K562 (cell line): ENCODE measurements around the gene TCEANC. TPM values are rescaled to one million over a fixed set of nuclear protein-coding genes. Genes with fewer than 3 reads are reported as not detected.

Experiments used
- ATAC-seq: fragments of 200-7000 bp; cut with Tn5 transposase; 3 replicates; pipeline ENCODE4 v1.9.1; 2020; ENCODE audit warnings: moderate library complexity
- BruUV-seq: library from RNA; stranded (reverse); fragments of 400-500 nt; replicated peaks from 2 replicates; lab custom pipeline; 2021; lab: Mats Ljungman, UMichigan
- CTCF ChIA-PET: fragments of 300-600 bp; formaldehyde crosslinking; extraction: SDS; loops from one replicate; lab custom pipeline; 2021; ENCODE audit warnings: low intra/inter-chr PET ratio; lab: Yijun Ruan, JAX
- POLR2A ChIA-PET: fragments of 300-600, 350-650 bp; sonication (Branson Sonifier 250); formaldehyde crosslinking; extraction: SDS; loops from one replicate; lab custom pipeline; 2021; ENCODE audit warnings: antibody characterized with exemption, inconsistent platforms; lab: Yijun Ruan, JAX
- DNase-seq, 4 experiments: peaks; one replicate each; pipeline versions ENCODE4 v3.0.0 to v3.0.0-alpha.2; 2011 to 2018; ENCODE audit warnings: low spot score in 3 of 4, mixed read lengths in 3 of 4; ENCODE audit errors: extremely low read depth in 1 of 4
- FAIRE-seq: peaks from 2 replicates; lab custom pipeline; 2011; peaks lifted over from hg19 to GRCh38; lab: Jason Lieb, UNC
- H2AFZ ChIP-seq: 2 replicates; pipeline ENCODE4 v1.6.0; 2011; ENCODE audit warnings: low read depth, low read length, control low read depth, inconsistent platforms
- H3K27ac ChIP-seq: fragments of 200-600 bp; 3 replicates; pipeline ENCODE4 v1.8.0; 2011; ENCODE audit warnings: low read depth, mild to moderate bottlenecking, control low read depth, inconsistent platforms, low read length, moderate library complexity, mixed read lengths; ENCODE audit errors: extremely low read depth
- H3K27me3 ChIP-seq, 2 experiments: fragments of 300-600 bp in 1 of 2; 2 replicates in 1 of 2; 3 replicates in 1 of 2; pipeline versions ENCODE4 v1.6.0 to v1.8.0; 2011; ENCODE audit warnings: inconsistent platforms in 2 of 2, low read length in 2 of 2, mild to moderate bottlenecking in 1 of 2, mixed read lengths in 1 of 2, moderate library complexity in 1 of 2; ENCODE audit not compliant: control insufficient read depth in 2 of 2, insufficient read depth in 2 of 2
- H3K36me3 ChIP-seq: fragments of 300-600 bp; 3 replicates; pipeline ENCODE4 v1.8.0; 2011; ENCODE audit warnings: mild to moderate bottlenecking, low read length, inconsistent platforms; ENCODE audit not compliant: control insufficient read depth, insufficient read depth
- H3K4me1 ChIP-seq, 2 experiments: fragments of 200-600 bp in 1 of 2; replicated peaks in 1 of 2; 2 replicates in 1 of 2; 3 replicates in 1 of 2; pipeline versions ENCODE4 v1.5.1 to v1.8.0; 2011; ENCODE audit warnings: inconsistent platforms in 2 of 2, low read length in 2 of 2, mild to moderate bottlenecking in 1 of 2, mixed read lengths in 1 of 2, moderate library complexity in 1 of 2; ENCODE audit not compliant: control insufficient read depth in 2 of 2, insufficient read depth in 2 of 2
- H3K4me2 ChIP-seq: 2 replicates; pipeline ENCODE4 v1.6.1; 2011; ENCODE audit warnings: low read length, control low read depth, inconsistent platforms, mixed read lengths; ENCODE audit not compliant: insufficient read depth
- H3K4me3 ChIP-seq: fragments of 200-600 bp; sonication (generic), shearing (Covaris generic); 2 replicates; pipeline ENCODE4 v1.5.1; 2016; ENCODE audit warnings: control low read depth, inconsistent platforms
- H3K79me2 ChIP-seq: fragments of 200-600 bp; 3 replicates; pipeline ENCODE4 v1.8.0; 2011; ENCODE audit warnings: low read length, inconsistent platforms; ENCODE audit not compliant: control insufficient read depth, insufficient read depth
- H3K9ac ChIP-seq, 2 experiments: 2 replicates each; pipeline versions ENCODE4 v1.6.0 to v1.6.1; 2011; ENCODE audit warnings: low read depth in 2 of 2, low read length in 2 of 2, control low read depth in 1 of 2, inconsistent platforms in 1 of 2, mild to moderate bottlenecking in 1 of 2, mixed read lengths in 1 of 2; ENCODE audit not compliant: insufficient read depth in 1 of 2
- H3K9me1 ChIP-seq: one replicate; pipeline ENCODE4 v1.6.0; 2011; ENCODE audit warnings: inconsistent platforms, mild to moderate bottlenecking, low read length, moderate library complexity; ENCODE audit not compliant: control insufficient read depth, insufficient read depth
- H3K9me3 ChIP-seq: replicated peaks from 2 replicates; pipeline ENCODE4 v1.5.1; 2011; ENCODE audit warnings: low read depth, low read length, inconsistent platforms; ENCODE audit not compliant: control insufficient read depth, insufficient read depth
- H4K20me1 ChIP-seq: replicated peaks from 2 replicates; pipeline ENCODE4 v1.6.1; 2011; ENCODE audit warnings: low read length, inconsistent platforms, mixed read lengths; ENCODE audit not compliant: control insufficient read depth, insufficient read depth
- ARHGAP35 ChIP-seq: fragments of 450-650 bp; IDR thresholded peaks from 2 replicates; pipeline ENCODE4 v1.6.1; 2018; ENCODE audit not compliant: partially characterized antibody
- CEBPB ChIP-seq: fragments of 450-650 bp; IDR thresholded peaks from 2 replicates; pipeline ENCODE4 v1.6.1; 2016; ENCODE audit warnings: missing genetic modification characterization, missing compliant biosample characterization
- DDX20 ChIP-seq: fragments of 450-650 bp; IDR thresholded peaks from 2 replicates; pipeline ENCODE4 v1.6.1; 2016; ENCODE audit warnings: missing genetic modification characterization, low read depth, mild to moderate bottlenecking, missing compliant biosample characterization, moderate library complexity
- DIDO1 ChIP-seq: fragments of 450-650 bp; IDR thresholded peaks from 2 replicates; pipeline ENCODE4 v1.6.1; 2016; ENCODE audit warnings: low read depth, missing biosample characterization, missing genetic modification characterization
- HIVEP1 ChIP-seq: fragments of 250-450 bp; sonication (Bioruptor Pico); IDR thresholded peaks from 2 replicates; pipeline ENCODE4 v1.4.0; 2020; ENCODE audit warnings: mild to moderate bottlenecking
- HNRNPLL ChIP-seq: fragments of 200-400 bp; formaldehyde crosslinking; IDR thresholded peaks from 2 replicates; pipeline ENCODE4 v1.6.1; 2017; ENCODE audit warnings: low read length, low read depth, mild to moderate bottlenecking; ENCODE audit not compliant: poor library complexity, severe bottlenecking
- HOXB6 ChIP-seq: fragments of 250-450 bp; sonication (Bioruptor Pico); IDR thresholded peaks from 2 replicates; pipeline ENCODE4 v1.5.1; 2022; ENCODE audit warnings: mild to moderate bottlenecking, borderline replicate concordance
- LARP7 ChIP-seq: fragments of 450-650 bp; IDR thresholded peaks from 2 replicates; pipeline ENCODE4 v1.6.1; 2016
- MEF2A ChIP-seq: IDR thresholded peaks from 2 replicates; pipeline ENCODE4 v1.6.1; 2011; ENCODE audit warnings: low read depth, mild to moderate bottlenecking, low read length, moderate library complexity; ENCODE audit not compliant: control insufficient read depth
- MYC ChIP-seq, 2 experiments: fragments of 250-450 bp in 1 of 2; sonication (Bioruptor Pico) in 1 of 2; IDR thresholded peaks; 2 replicates each; pipeline versions ENCODE4 v1.5.1 to v1.6.1; 2012 to 2021; ENCODE audit warnings: low read depth in 2 of 2, borderline replicate concordance in 1 of 2, improper control_type of control experiment in 1 of 2, low read length in 1 of 2, mild to moderate bottlenecking in 1 of 2, moderate library complexity in 1 of 2
- NUFIP1 ChIP-seq: fragments of 450-650 bp; IDR thresholded peaks from 2 replicates; pipeline ENCODE4 v1.6.1; 2018; ENCODE audit not compliant: partially characterized antibody
- SIRT6 ChIP-seq: IDR thresholded peaks from one replicate; pipeline ENCODE4 v1.6.1; 2012; ENCODE audit warnings: low read depth, mild to moderate bottlenecking, control low read depth, inconsistent platforms, low read length, moderate library complexity
- TAF15 ChIP-seq: fragments of 200-400 bp; formaldehyde crosslinking; IDR thresholded peaks from 2 replicates; pipeline ENCODE4 v1.6.1; 2017; ENCODE audit warnings: mild to moderate bottlenecking, low read depth, low read length, moderate library complexity
- TGIF2 ChIP-seq: sonication (generic); formaldehyde crosslinking; IDR thresholded peaks from 2 replicates; pipeline ENCODE4 v1.8.1; 2022; ENCODE audit warnings: mild to moderate bottlenecking, missing genetic modification reagents, moderate library complexity
- THRB ChIP-seq: fragments of 450-650 bp; formaldehyde crosslinking; conservative IDR thresholded peaks from 2 replicates; pipeline ENCODE4 v1.4.0; 2022; ENCODE audit warnings: mild to moderate bottlenecking, missing genetic modification characterization
- ZBTB7A ChIP-seq: IDR thresholded peaks from 2 replicates; pipeline ENCODE4 v1.6.1; 2011; ENCODE audit warnings: low read depth, mild to moderate bottlenecking, low read length, moderate library complexity, borderline replicate concordance; ENCODE audit not compliant: control insufficient read depth
- ZNF12 ChIP-seq: sonication (generic); formaldehyde crosslinking; IDR thresholded peaks from 2 replicates; pipeline ENCODE4 v1.4.0; 2020; ENCODE audit warnings: mild to moderate bottlenecking, missing genetic modification reagents
- ZNF175 ChIP-seq: fragments of 200-800 bp; sonication (Bioruptor generic); IDR thresholded peaks from 2 replicates; pipeline ENCODE4 v1.6.1; 2016; ENCODE audit warnings: low read depth, mild to moderate bottlenecking, missing genetic modification characterization, missing compliant biosample characterization
- ZNF347 ChIP-seq: fragments of 450-650 bp; formaldehyde crosslinking; IDR thresholded peaks from 2 replicates; pipeline ENCODE4 v1.4.0; 2020; ENCODE audit warnings: low read depth, mild to moderate bottlenecking, moderate library complexity
- ZNF586 ChIP-seq: fragments of 450-650 bp; formaldehyde crosslinking; conservative IDR thresholded peaks from 2 replicates; pipeline ENCODE4 v1.4.0; 2020; ENCODE audit warnings: mild to moderate bottlenecking, moderate library complexity
- WGBS: fragments of 100-300 bp; shearing (Covaris generic); methylation state at CpG from one replicate; pipeline ENCODE4 v1.1.6; 2016; ENCODE audit warnings: low coverage, mixed read lengths; ENCODE audit not compliant: insufficient coverage; ENCODE audit errors: missing lambda C conversion rate; 5-methylcytosine and 5-hydroxymethylcytosine counted together
- in situ Hi-C: fragments of 300-500 bp; cut with MboI; formaldehyde crosslinking; loops from 4 replicates; pipeline ENCODE4 v1.15.0; 2018; ENCODE audit warnings: inconsistent platforms, mixed read lengths
- intact Hi-C: fragments of 100-400 bp; cut with micrococcal nuclease; formaldehyde crosslinking; loops from 2 replicates; pipeline ENCODE4 v1.14.2; 2022
- polyA plus RNA-seq, 8 experiments: library from polyadenylated mRNA; depleted of rRNA in 4 of 8; stranded (reverse) in 5 of 8; unstranded in 3 of 8; fragments of >200 nt; fragmentation: Nextera tagmentation in 2 of 8; fragmentation: Illumina TruSeq in 1 of 8; extraction: Ambion mirVana in 2 of 8; extraction: Trizol in 1 of 8; gene quantifications; 2 replicates each; pipeline versions ENCODE4 v1.2.1 to v1.2.3, GENCODE V29; 2011 to 2014; ENCODE audit warnings: inconsistent platforms in 1 of 8, missing spikeins in 1 of 8
- total RNA-seq, 7 experiments: library from RNA; depleted of rRNA in 6 of 7; stranded (reverse); fragments of >200 nt in 6 of 7; fragmentation: Illumina TruSeq in 2 of 7; extraction: Trizol in 2 of 7; gene quantifications; 2 replicates each; pipeline versions ENCODE4 v1.2.1 to v1.2.3, GENCODE V29; 2011 to 2021; ENCODE audit warnings: low replicate concordance in 1 of 7

Gene TCEANC
- total and polyA plus RNA-seq, 9 of the 15 experiments (the other 6 are each of a cell fraction or from before 2014, with no cell fraction given) = 1.2 to 2.8 (median 2.0) TPM

DNA sequence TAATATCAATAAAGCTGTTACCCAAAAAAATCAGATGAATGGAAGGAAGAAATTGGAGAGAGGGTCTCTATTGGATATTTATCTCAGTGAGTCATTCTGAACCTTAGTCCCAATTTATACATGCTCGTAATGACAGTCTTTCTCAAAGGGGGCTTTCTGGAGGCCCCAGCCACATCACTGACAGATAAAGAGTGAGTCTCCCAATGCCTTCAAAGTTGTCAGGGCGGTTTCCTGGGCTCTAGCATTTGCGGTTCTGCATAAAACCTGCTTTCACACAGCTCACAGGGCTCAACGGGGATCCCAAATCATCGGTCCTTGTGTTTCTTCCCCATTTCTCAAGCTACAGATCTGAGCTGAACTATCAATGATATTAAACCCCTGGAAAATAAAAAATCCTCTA lies 17.3 kb downstream of the TCEANC start:
- H3K27me3 ChIP-seq = no peaks in the 10 kb centered on the region
- no peaks in the 10 kb centered on the region for H4K20me1 ChIP-seq
- no peak overlapping the region for H3K27ac ChIP-seq
- in situ Hi-C loops = loop anchor here (25.0 kb wide), 1 partner anchor 708 kb away; no protein-coding TSS in a partner anchor
- peaks cover 0 to 3% of the 10 kb centered on the region in 2 experiments; a peak in 3 of 5 replicates for H3K4me1 ChIP-seq
- ATAC-seq = no peak
- CTCF ChIA-PET = interaction anchor here (0.7 kb wide), 1 partner anchor 63 kb away, joined by 3 read pairs; no protein-coding TSS in a partner anchor
- H3K36me3 ChIP-seq = no peaks in the 10 kb centered on the region
- H3K9me1 ChIP-seq = no peaks in the 10 kb centered on the region
- H2AFZ ChIP-seq = no peak overlapping the region
- intact Hi-C loops = no loop called here
- BruUV-seq = no TSS peak
- H3K4me3 ChIP-seq = no peak overlapping the region
- no peak for DNase-seq
- TF ChIP-seq TAF15 (no peak), NUFIP1 (no peak), ZNF586 (CRISPR knock-in tag) (no peak), TGIF2 (CRISPR knock-in tag) (no peak), HNRNPLL (no peak), ARHGAP35 (no peak), LARP7 (no peak), DDX20 (no peak), THRB (CRISPR knock-in tag) (no peak), MEF2A (no peak), ZNF12 (CRISPR knock-in tag) (no peak), ZNF175 (CRISPR knock-in tag) (no peak), MYC (IDR thresholded peaks at IDR 0.05; ENCODE audit: low read depth, low read length) (no peak), MYC (CRISPR knock-in tag; IDR thresholded peaks at IDR 0.05; ENCODE audit: borderline replicate concordance, low read depth) (no peak), DIDO1 (tag) (no peak), ZNF347 (CRISPR knock-in tag) (no peak), HOXB6 (CRISPR knock-in tag) (no peak), CEBPB (no peak), SIRT6 (no peak), HIVEP1 (CRISPR knock-in tag) (no peak), ZBTB7A (no peak)
- H3K79me2 ChIP-seq = no peaks in the 10 kb centered on the region
- H3K4me2 ChIP-seq = no peak overlapping the region
- POLR2A ChIA-PET = interaction anchor here (0.6 to 1.3 kb wide), 3 partner anchors 18 to 62 kb away, joined by 3 to 8 read pairs (median 3); partner anchors contain the start of gene RAB9A
- no peak overlapping the region for H3K9ac ChIP-seq
- no peaks in the 10 kb centered on the region for H3K9me3 ChIP-seq
- WGBS = 89% methylated on average over 5 of the region's 5 CpGs
- FAIRE-seq = no peak
